DOHH2 (cell line): ENCODE data around the gene CNTNAP2.

Experiments used
- H3F3A ChIP-seq: fragments of 200-600 bp; sonication (generic), shearing (Covaris generic); 2 replicates; pipeline ENCODE4 v1.6.0; 2016; ENCODE audit warnings: antibody characterized with exemption, mild to moderate bottlenecking; ENCODE audit not compliant: control insufficient read depth, insufficient read depth
- H3K27ac ChIP-seq: fragments of 200-600 bp; sonication (generic); 2 replicates; pipeline ENCODE4 v1.5.1; 2014; ENCODE audit warnings: low read depth, mild to moderate bottlenecking, low read length, moderate library complexity
- H3K27me3 ChIP-seq: fragments of 200-600 bp; sonication (generic); 2 replicates; pipeline ENCODE4 v1.6.1; 2014; ENCODE audit warnings: mild to moderate bottlenecking, low read length, mixed read lengths; ENCODE audit not compliant: control insufficient read depth
- H3K36me3 ChIP-seq: fragments of 200-600 bp; sonication (generic); 2 replicates; pipeline ENCODE4 v1.6.1; 2014; ENCODE audit warnings: mild to moderate bottlenecking, low read length, moderate library complexity, mixed read lengths; ENCODE audit not compliant: control insufficient read depth
- H3K4me1 ChIP-seq: fragments of 200-600 bp; sonication (generic); 2 replicates; pipeline ENCODE4 v1.6.1; 2014; ENCODE audit warnings: mild to moderate bottlenecking, low read length, mixed read lengths; ENCODE audit not compliant: control insufficient read depth
- H3K4me2 ChIP-seq: fragments of 200-600 bp; sonication (generic); 2 replicates; pipeline ENCODE4 v1.6.0; 2014; ENCODE audit warnings: mild to moderate bottlenecking, low read length, moderate library complexity
- H3K4me3 ChIP-seq: fragments of 200-600 bp; sonication (generic); 2 replicates; pipeline ENCODE4 v1.5.1; 2014; ENCODE audit warnings: mild to moderate bottlenecking, low read length, mixed read lengths
- H3K79me2 ChIP-seq: fragments of 200-600 bp; sonication (generic); 2 replicates; pipeline ENCODE4 v1.6.1; 2014; ENCODE audit warnings: mild to moderate bottlenecking, low read length, mixed read lengths; ENCODE audit not compliant: control insufficient read depth
- H3K9me2 ChIP-seq: fragments of 200-600 bp; sonication (generic); replicated peaks from 2 replicates; pipeline ENCODE4 v1.6.1; 2014; ENCODE audit warnings: mild to moderate bottlenecking, low read length, mixed read lengths; ENCODE audit not compliant: control insufficient read depth
- H3K9me3 ChIP-seq: fragments of 200-600 bp; sonication (generic); 2 replicates; pipeline ENCODE4 v1.6.1; 2014; ENCODE audit warnings: antibody characterized with exemption, low read length, mixed read lengths; ENCODE audit not compliant: control insufficient read depth, insufficient read depth
- H4K20me1 ChIP-seq: fragments of 200-600 bp; sonication (generic); 2 replicates; pipeline ENCODE4 v1.6.0; 2014; ENCODE audit warnings: low read depth, mild to moderate bottlenecking, antibody characterized with exemption, low read length, moderate library complexity; ENCODE audit not compliant: control insufficient read depth, insufficient read depth
- CTCF ChIP-seq: fragments of 200-600 bp; sonication (generic); IDR thresholded peaks from one replicate; pipeline ENCODE4 v1.5.1; 2014; ENCODE audit warnings: antibody characterized with exemption, mild to moderate bottlenecking, low read depth, low read length; ENCODE audit not compliant: poor library complexity, severe bottlenecking
- EZH2phosphoT487 ChIP-seq: fragments of 200-600 bp; sonication (generic); IDR thresholded peaks from 2 replicates; pipeline ENCODE4 v1.6.1; 2017; ENCODE audit warnings: borderline replicate concordance, mild to moderate bottlenecking, antibody characterized with exemption, low read length, moderate library complexity, mixed read lengths

Gene CNTNAP2

GRCh38 chr7:147607157-147607800 lies 1490.7 kb downstream of the CNTNAP2 start:
- no peaks in the 10 kb centered on the region for H3K36me3 ChIP-seq
- no peak for TF ChIP-seq EZH2phosphoT487
- TF ChIP-seq CTCF = no peak
- H3K79me2 ChIP-seq = no peaks in the 10 kb centered on the region
- no peak overlapping the region for H3K27ac ChIP-seq
- H3K9me2 ChIP-seq = no peaks in the 10 kb centered on the region
- no peak overlapping the region for H3K4me3 ChIP-seq
- no peaks in the 10 kb centered on the region for H3K4me1 ChIP-seq
- no peaks in the 10 kb centered on the region for H3K9me3 ChIP-seq
- no peak overlapping the region for H3K4me2 ChIP-seq
- H3F3A ChIP-seq = no peaks in the 10 kb centered on the region
- no peaks in the 10 kb centered on the region for H4K20me1 ChIP-seq
- H3K27me3 ChIP-seq = no peaks in the 10 kb centered on the region

DNA sequence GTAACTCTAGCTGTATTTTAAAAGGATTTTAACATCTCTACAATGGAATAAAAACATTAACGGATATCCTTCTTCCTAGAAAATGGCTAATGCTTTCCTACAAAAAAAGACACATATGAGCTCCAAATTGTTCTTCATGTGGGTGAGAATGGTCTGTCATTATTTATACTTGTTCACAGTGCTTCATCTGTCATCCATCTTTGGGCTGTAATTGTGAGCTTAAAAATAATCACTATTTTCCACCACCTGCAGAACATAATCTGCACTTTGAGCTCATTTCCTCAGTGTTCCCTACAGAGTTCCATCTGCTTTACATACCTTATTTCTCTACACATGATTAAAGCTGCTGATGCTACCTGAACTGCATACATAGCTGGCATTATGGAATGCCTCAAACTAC lies 1494.8 kb downstream of the CNTNAP2 start:
- H3K27ac ChIP-seq = no peak overlapping the region
- no peaks in the 10 kb centered on the region for H4K20me1 ChIP-seq
- no peaks in the 10 kb centered on the region for H3K9me3 ChIP-seq
- H3K4me1 ChIP-seq = no peaks in the 10 kb centered on the region
- no peak overlapping the region for H3K4me3 ChIP-seq
- no peaks in the 10 kb centered on the region for H3K27me3 ChIP-seq
- H3K79me2 ChIP-seq = no peaks in the 10 kb centered on the region
- no peaks in the 10 kb centered on the region for H3K36me3 ChIP-seq
- H3K9me2 ChIP-seq = no peaks in the 10 kb centered on the region
- H3K4me2 ChIP-seq = no peak overlapping the region
- H3F3A ChIP-seq = no peaks in the 10 kb centered on the region
- no peak for TF ChIP-seq CTCF
- no peak for TF ChIP-seq EZH2phosphoT487

DNA sequence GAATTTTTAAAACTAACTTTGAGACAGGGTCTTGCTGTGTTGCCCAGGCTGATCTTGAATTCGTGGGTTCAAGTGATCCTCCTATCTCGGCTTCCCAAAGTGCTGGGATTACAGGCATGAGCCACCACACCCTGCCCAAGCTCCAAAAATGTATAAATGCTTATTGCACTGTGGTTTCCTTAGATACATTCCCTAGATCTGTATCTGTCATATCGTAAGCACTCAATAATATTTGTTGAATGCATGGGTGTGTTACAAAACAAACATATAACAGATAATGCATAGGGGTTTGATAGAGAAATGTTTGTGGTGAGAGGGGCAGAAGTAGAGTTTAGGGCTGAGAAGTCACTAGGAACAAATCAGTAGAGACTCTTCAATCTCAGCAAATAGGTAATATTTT lies 1518.7 kb downstream of the CNTNAP2 start:
- H3F3A ChIP-seq = no peaks in the 10 kb centered on the region
- H3K9me2 ChIP-seq = no peaks in the 10 kb centered on the region
- H3K4me2 ChIP-seq = no peak overlapping the region
- H3K36me3 ChIP-seq = no peaks in the 10 kb centered on the region
- no peaks in the 10 kb centered on the region for H3K27me3 ChIP-seq
- H3K79me2 ChIP-seq = no peaks in the 10 kb centered on the region
- no peaks in the 10 kb centered on the region for H3K9me3 ChIP-seq
- H3K4me3 ChIP-seq = no peak overlapping the region
- no peaks in the 10 kb centered on the region for H3K4me1 ChIP-seq
- H3K27ac ChIP-seq = no peak overlapping the region
- no peak for TF ChIP-seq CTCF
- no peak for TF ChIP-seq EZH2phosphoT487
- H4K20me1 ChIP-seq = no peaks in the 10 kb centered on the region
